ENCODE results near the gene MRPL23.

The MRPL23 gene

DNA sequence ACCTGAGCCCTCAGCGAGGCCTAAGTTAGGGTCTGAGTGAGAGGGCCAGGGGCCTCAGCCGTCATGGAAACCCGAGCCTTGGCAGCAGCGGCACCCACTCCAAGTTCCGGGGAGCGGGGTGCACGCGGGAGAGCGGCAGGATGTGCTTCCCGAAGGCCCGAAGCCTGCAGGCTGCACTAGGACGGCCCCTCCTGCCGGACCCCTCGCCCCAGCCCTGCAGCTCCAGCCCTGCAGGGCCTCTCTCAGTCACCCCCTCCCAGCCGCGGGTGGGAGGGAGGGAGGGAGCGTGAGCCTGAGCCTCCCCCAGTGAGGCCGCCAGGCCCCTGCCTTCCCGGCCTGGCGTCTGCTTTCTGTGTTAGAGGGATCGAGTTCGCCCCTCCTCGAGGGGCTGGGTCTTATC is 22.6 kb downstream of the MRPL23 start:
- no peak overlapping the region for H3K4me3 ChIP-seq (ENCODE audit: low read depth, low read length)
- TF ChIP-seq, protein P1, sequence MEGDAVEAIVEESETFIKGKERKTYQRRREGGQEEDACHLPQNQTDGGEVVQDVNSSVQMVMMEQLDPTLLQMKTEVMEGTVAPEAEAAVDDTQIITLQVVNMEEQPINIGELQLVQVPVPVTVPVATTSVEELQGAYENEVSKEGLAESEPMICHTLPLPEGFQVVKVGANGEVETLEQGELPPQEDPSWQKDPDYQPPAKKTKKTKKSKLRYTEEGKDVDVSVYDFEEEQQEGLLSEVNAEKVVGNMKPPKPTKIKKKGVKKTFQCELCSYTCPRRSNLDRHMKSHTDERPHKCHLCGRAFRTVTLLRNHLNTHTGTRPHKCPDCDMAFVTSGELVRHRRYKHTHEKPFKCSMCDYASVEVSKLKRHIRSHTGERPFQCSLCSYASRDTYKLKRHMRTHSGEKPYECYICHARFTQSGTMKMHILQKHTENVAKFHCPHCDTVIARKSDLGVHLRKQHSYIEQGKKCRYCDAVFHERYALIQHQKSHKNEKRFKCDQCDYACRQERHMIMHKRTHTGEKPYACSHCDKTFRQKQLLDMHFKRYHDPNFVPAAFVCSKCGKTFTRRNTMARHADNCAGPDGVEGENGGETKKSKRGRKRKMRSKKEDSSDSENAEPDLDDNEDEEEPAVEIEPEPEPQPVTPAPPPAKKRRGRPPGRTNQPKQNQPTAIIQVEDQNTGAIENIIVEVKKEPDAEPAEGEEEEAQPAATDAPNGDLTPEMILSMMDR (IDR thresholded peaks at IDR 0.05; ENCODE audit: low read depth, low read length, missing control alignments): no peak
- DNase-seq (ENCODE audit: low read depth): no peak

DNA sequence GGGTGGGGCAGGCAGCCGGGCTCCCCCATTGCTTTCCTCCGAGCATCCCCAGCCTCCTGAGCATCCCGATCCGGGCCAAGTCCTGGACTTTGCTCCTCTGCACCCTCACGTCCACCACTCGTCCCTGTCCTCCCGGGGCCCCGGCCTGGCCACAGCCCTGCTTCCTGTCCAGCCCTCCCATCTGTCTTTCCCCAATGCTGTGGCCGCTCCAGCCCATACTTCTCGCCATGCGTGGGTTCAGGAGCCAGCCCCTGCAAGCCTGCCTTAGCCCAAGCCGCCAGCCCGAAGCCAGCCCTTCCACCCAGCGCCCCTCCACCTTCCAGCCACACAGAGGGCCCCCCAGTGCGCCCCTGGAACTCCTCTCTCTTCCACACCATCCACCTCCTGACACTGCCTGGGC is 23.8 kb downstream of the MRPL23 start:
- TF ChIP-seq, protein P1 (IDR thresholded peaks at IDR 0.05; ENCODE audit: low read depth, low read length, missing control alignments): no peak
- no peak for DNase-seq (ENCODE audit: low read depth)
- no peak overlapping the region for H3K4me3 ChIP-seq (ENCODE audit: low read depth, low read length)

DNA sequence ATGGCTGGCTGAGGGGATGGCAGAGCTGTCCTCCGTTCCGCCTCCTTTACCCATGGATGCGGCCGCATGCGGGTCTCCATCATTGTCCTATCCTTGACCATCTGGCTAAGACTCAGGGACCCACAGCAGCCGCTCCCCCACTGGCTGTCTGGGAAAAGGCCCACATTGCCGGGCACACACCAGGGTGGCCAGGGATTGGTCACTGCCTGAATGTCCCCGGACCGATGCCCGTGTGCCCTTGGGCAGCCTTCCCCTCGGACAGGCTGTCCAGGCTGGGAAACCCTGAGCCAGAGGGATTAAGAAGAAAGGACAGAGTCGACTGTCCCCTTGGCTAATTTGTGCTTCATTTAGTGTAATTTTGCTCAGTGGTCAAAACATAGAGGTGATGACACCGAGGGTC is 28.1 kb downstream of the MRPL23 start:
- no peak for DNase-seq (ENCODE audit: low read depth)
- TF ChIP-seq, protein P1 (IDR thresholded peaks at IDR 0.05; ENCODE audit: low read depth, low read length, missing control alignments): no peak
- H3K4me3 ChIP-seq (ENCODE audit: low read depth, low read length): no peak overlapping the region

DNA sequence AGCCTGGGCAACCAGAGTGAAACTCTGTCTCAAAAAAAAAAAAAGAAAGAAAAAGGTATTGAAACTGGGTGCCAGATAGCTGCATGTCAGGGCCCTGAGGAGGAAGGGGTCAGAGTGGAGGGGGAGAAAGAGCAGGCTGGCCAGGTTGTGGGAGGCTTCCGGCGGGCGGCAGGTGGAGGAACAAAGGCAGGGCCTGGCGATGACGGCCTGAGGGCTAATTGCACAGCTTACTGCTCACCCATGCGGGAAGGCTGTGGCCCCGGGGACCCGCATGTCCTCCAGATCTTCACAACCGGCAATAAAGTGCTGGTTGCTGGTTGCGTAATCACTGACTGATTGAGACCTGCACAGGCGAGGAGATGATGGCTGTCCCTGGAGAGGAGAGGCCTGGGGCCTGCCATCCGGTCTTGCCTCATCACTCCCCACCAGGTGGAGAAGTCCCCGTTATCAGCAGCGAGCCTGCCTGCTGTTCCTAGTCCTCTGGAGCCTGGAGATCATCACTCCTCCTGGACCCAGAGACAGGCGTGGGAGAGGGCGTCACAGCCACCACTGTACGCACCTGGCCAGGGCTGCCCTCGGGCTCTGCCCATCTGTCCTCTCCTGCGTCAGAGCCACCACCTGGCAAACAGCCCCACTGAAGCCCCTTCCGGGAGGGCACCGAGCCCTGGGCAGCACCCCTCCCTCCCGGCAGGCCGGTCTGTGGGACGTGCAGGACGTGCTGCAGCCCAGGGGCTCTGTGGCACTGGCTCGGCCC is 31.8 kb downstream of the MRPL23 start:
- no peak overlapping the region for H3K4me3 ChIP-seq (ENCODE audit: low read depth, low read length)
- TF ChIP-seq, protein P1 (IDR thresholded peaks at IDR 0.05; ENCODE audit: low read depth, low read length, missing control alignments): no peak
- no peak for DNase-seq (ENCODE audit: low read depth)

DNA sequence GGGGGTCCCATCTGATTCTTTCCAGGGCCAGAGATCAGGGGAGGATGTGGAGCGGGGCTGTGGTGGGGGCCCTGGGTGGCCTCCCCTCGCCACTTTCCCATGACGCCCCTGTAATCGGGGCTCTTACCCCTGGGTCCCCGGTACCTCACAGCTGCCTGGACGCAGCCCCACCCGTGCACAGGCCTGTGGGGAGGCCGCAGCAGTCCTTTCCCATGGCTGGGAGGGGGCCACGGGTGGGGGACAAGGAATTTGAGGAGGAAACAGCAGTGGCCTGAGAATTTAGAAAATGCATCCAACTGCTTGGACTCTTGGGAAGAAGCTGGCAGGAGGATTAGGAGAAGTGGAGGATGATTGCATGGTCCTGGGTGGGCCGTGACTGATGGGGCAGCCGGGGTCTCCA is 32.5 kb downstream of the MRPL23 start:
- TF ChIP-seq, protein P1 (IDR thresholded peaks at IDR 0.05; ENCODE audit: low read depth, low read length, missing control alignments): no peak
- no peak overlapping the region for H3K4me3 ChIP-seq (ENCODE audit: low read depth, low read length)
- DNase-seq (ENCODE audit: low read depth): no peak

DNA sequence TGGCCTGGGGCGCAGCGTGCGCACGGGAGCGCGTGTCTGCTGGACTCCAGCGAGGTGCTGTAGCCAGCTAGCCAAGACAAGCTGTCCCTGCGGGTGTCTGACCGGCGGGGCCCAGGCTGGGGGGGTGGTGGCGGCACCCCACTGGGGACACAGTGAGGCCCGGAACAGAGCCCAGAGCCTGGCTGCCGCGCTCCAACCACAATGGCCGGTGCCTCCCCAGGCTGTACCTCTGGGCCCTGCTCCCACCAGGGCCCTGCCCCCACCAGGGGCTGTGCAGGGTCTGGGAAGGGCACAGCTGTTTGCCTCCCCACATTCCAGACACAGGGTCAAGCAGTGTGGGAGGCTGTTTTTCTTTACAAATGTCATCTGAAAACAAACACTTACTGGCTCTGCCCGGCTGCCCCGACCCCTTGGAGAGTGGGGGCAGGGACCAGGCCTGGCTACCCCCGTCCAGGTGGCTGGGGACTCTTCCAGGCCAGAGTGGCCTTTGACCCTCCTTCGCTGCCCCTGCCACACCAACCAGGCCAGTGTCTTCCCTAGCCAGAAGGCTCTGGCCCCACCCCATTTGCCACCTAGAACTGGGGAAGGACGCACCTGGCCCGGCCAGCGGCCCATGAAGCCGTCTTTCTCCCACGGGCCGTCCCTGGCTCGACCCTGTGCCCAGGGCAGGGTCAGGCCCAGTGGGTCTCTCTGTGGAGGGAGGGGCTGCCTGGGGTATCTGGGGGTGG is 35.9 kb downstream of the MRPL23 start:
- TF ChIP-seq, protein P1 (IDR thresholded peaks at IDR 0.05; ENCODE audit: low read depth, low read length, missing control alignments): no peak
- no peak for DNase-seq (ENCODE audit: low read depth)
- no peak overlapping the region for H3K4me3 ChIP-seq (ENCODE audit: low read depth, low read length)

All from GM12864 (cell line).